SK-N-SH treated with all-trans-retinoic acid at 6 μM for 48 hours (cell line): Measurements from ENCODE around the gene ZNF581.

Experiments
- ATAC-seq: fragments of 200-7000 bp; cut with Tn5 transposase; 3 replicates; pipeline ENCODE4 v1.9.1; 2020; ENCODE audit warnings: mild to moderate bottlenecking, moderate library complexity
- BACH2 ChIP-seq: fragments of 250-450 bp; sonication (Bioruptor Pico); IDR thresholded peaks from 2 replicates; pipeline ENCODE4 v1.9.0; 2021; ENCODE audit warnings: mild to moderate bottlenecking, borderline replicate concordance
- ESRRG ChIP-seq: fragments of 250-450 bp; sonication (Bioruptor Pico); IDR thresholded peaks from 2 replicates; pipeline ENCODE4 v1.6.1; 2021; ENCODE audit warnings: mild to moderate bottlenecking
- GLIS3 ChIP-seq: fragments of 250-450 bp; sonication (Bioruptor Pico); IDR thresholded peaks from 2 replicates; pipeline ENCODE4 v1.5.0; 2020; ENCODE audit warnings: mild to moderate bottlenecking, moderate library complexity
- ISL1 ChIP-seq: fragments of 250-450 bp; sonication (Bioruptor Pico); IDR thresholded peaks from 2 replicates; pipeline ENCODE4 v2.1.2; 2022; ENCODE audit warnings: mild to moderate bottlenecking, moderate library complexity
- OSR1 ChIP-seq: fragments of 250-450 bp; sonication (Bioruptor Pico); IDR thresholded peaks from 2 replicates; pipeline ENCODE4 v1.8.0; 2022; ENCODE audit warnings: moderate library complexity, mild to moderate bottlenecking, inconsistent platforms
- PPARA ChIP-seq: fragments of 250-450 bp; sonication (Bioruptor Pico); IDR thresholded peaks from 2 replicates; pipeline ENCODE4 v1.5.0; 2020; ENCODE audit warnings: mild to moderate bottlenecking, borderline replicate concordance
- TCF4 ChIP-seq: fragments of 250-450 bp; sonication (Bioruptor Pico); IDR thresholded peaks from 2 replicates; pipeline ENCODE4 v1.8.0; 2021; ENCODE audit warnings: mild to moderate bottlenecking, moderate library complexity, borderline replicate concordance
- TOX ChIP-seq: fragments of 250-450 bp; sonication (Bioruptor Pico); IDR thresholded peaks from 2 replicates; pipeline ENCODE4 v1.8.0; 2021; ENCODE audit warnings: mild to moderate bottlenecking, moderate library complexity, borderline replicate concordance
- ZC3H10 ChIP-seq: fragments of 250-450 bp; sonication (Bioruptor Pico); IDR thresholded peaks from 2 replicates; pipeline ENCODE4 v1.5.1; 2021; ENCODE audit warnings: mild to moderate bottlenecking, moderate library complexity
- ZFP3 ChIP-seq: fragments of 250-450 bp; sonication (Bioruptor Pico); IDR thresholded peaks from 2 replicates; pipeline ENCODE4 v1.5.0; 2020; ENCODE audit warnings: mild to moderate bottlenecking, moderate library complexity
- ZNF565 ChIP-seq: fragments of 450-650 bp; formaldehyde crosslinking; conservative IDR thresholded peaks from 2 replicates; pipeline ENCODE4 v1.5.0; 2020; ENCODE audit warnings: low read depth, mild to moderate bottlenecking, moderate library complexity
- ZNF70 ChIP-seq: fragments of 450-650 bp; formaldehyde crosslinking; IDR thresholded peaks from 2 replicates; pipeline ENCODE4 v1.5.0; 2020; ENCODE audit warnings: mild to moderate bottlenecking, moderate library complexity
- ZNF8 ChIP-seq: fragments of 450-650 bp; formaldehyde crosslinking; IDR thresholded peaks from 2 replicates; pipeline ENCODE4 v1.5.0; 2020; ENCODE audit warnings: mild to moderate bottlenecking, moderate library complexity
- TF ChIP-seq, protein P1 (sequence below): fragments of 250-450 bp; sonication (Bioruptor Pico); IDR thresholded peaks from 2 replicates; pipeline ENCODE4 v1.5.0; 2020; ENCODE audit warnings: mild to moderate bottlenecking, moderate library complexity
- TF ChIP-seq, protein P2 (sequence below): fragments of 250-450 bp; sonication (Bioruptor Pico); IDR thresholded peaks from 2 replicates; pipeline ENCODE4 v1.5.1; 2020; ENCODE audit warnings: low read depth, mild to moderate bottlenecking, moderate library complexity
- TF ChIP-seq, protein P3 (sequence below): fragments of 250-450 bp; sonication (Bioruptor Pico); IDR thresholded peaks from 2 replicates; pipeline ENCODE4 v1.8.0; 2020; ENCODE audit warnings: mild to moderate bottlenecking, moderate library complexity, borderline replicate concordance
- TF ChIP-seq, protein P4 (sequence below): fragments of 250-450 bp; sonication (Bioruptor Pico); IDR thresholded peaks from 2 replicates; pipeline ENCODE4 v1.8.0; 2021; ENCODE audit warnings: low read depth, mild to moderate bottlenecking, moderate library complexity, borderline replicate concordance
- TF ChIP-seq, protein P5 (sequence below): fragments of 250-450 bp; sonication (Bioruptor Pico); IDR thresholded peaks from 2 replicates; pipeline ENCODE4 v1.5.1; 2021; ENCODE audit warnings: mild to moderate bottlenecking, moderate library complexity

ZNF581 gene

DNA sequence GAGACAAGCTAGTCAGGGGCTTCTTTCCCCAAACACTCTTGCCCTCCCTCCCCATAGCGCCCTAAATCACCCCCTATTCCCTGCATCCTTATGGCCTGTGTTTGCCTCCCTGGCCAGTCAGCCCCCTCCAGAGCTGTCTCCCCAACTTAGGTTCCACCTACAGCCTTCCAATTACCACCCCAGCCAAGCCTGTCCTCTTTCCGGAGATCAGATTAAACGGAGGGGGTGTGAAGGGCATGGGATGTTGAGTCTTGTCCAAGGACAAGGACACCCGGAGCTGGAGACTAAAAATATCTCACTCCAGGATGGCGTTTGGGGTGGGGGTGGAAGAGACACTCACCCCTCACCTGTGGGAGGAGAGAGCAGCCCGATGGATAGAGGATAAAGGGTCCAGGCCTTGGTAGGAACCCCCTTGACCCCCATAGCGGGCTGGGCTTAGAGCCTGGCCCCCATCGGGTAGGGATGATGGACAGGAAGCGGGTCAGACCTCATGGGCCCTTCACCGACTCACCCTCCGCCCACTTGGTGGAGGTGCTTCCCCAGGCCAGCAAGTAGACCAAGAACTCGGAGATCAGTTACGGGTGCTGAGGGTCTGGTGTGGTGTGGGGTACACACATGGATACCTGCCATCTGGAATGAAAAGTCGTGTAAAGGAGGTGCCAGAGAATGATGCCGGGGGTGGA, 32.0 kb upstream of the ZNF581 start (continued):
- TF ChIP-seq, protein P1, sequence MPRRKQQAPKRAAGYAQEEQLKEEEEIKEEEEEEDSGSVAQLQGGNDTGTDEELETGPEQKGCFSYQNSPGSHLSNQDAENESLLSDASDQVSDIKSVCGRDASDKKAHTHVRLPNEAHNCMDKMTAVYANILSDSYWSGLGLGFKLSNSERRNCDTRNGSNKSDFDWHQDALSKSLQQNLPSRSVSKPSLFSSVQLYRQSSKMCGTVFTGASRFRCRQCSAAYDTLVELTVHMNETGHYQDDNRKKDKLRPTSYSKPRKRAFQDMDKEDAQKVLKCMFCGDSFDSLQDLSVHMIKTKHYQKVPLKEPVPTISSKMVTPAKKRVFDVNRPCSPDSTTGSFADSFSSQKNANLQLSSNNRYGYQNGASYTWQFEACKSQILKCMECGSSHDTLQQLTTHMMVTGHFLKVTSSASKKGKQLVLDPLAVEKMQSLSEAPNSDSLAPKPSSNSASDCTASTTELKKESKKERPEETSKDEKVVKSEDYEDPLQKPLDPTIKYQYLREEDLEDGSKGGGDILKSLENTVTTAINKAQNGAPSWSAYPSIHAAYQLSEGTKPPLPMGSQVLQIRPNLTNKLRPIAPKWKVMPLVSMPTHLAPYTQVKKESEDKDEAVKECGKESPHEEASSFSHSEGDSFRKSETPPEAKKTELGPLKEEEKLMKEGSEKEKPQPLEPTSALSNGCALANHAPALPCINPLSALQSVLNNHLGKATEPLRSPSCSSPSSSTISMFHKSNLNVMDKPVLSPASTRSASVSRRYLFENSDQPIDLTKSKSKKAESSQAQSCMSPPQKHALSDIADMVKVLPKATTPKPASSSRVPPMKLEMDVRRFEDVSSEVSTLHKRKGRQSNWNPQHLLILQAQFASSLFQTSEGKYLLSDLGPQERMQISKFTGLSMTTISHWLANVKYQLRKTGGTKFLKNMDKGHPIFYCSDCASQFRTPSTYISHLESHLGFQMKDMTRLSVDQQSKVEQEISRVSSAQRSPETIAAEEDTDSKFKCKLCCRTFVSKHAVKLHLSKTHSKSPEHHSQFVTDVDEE (CRISPR knock-in tag): no peak
- TF ChIP-seq ZNF565 (CRISPR knock-in tag) (no peak), ZC3H10 (no peak), ZNF70 (no peak), TOX (CRISPR knock-in tag) (no peak), GLIS3 (CRISPR knock-in tag) (no peak), OSR1 (CRISPR knock-in tag) (no peak), BACH2 (CRISPR knock-in tag) (no peak)
- TF ChIP-seq, protein P2, sequence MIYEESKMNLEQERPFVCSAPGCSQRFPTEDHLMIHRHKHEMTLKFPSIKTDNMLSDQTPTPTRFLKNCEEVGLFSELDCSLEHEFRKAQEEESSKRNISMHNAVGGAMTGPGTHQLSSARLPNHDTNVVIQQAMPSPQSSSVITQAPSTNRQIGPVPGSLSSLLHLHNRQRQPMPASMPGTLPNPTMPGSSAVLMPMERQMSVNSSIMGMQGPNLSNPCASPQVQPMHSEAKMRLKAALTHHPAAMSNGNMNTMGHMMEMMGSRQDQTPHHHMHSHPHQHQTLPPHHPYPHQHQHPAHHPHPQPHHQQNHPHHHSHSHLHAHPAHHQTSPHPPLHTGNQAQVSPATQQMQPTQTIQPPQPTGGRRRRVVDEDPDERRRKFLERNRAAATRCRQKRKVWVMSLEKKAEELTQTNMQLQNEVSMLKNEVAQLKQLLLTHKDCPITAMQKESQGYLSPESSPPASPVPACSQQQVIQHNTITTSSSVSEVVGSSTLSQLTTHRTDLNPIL (CRISPR knock-in tag): no peak

DNA sequence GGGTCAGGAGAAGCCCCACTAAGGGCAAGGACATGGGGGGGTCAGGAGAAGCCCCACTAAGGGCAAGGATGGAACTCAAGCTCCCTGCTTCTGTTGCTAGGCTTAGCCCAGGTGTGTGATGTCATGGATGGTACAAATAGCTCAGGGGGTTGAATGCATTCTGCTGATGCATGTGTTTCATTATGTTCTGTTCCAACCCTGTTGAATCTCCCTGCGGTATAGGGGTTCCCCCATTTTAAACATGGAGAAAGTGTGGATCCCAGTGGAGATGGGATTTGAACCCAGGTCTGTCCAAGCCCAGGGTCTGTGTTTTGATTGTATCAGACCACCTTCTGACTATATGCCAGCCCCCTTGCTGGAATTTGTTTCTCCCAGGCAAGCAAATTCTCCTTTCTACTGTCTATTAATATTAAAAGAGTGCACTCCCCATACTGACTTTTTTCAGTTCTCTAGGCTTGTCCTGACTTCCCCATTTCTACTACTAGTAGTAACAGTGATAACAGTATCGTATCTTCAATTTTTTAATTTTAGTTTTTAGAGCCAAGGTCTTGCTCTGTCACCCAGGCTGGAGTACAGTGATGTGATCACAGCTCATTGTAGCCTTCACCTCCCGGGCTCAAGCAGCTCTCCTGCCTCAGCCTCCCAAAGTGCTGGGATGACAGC, 31.3 kb upstream of the ZNF581 start:
- ATAC-seq: no peak
- TF ChIP-seq OSR1 (CRISPR knock-in tag) (no peak), ESRRG (CRISPR knock-in tag) (no peak), ZNF8 (CRISPR knock-in tag) (no peak)
- TF ChIP-seq, protein P3, sequence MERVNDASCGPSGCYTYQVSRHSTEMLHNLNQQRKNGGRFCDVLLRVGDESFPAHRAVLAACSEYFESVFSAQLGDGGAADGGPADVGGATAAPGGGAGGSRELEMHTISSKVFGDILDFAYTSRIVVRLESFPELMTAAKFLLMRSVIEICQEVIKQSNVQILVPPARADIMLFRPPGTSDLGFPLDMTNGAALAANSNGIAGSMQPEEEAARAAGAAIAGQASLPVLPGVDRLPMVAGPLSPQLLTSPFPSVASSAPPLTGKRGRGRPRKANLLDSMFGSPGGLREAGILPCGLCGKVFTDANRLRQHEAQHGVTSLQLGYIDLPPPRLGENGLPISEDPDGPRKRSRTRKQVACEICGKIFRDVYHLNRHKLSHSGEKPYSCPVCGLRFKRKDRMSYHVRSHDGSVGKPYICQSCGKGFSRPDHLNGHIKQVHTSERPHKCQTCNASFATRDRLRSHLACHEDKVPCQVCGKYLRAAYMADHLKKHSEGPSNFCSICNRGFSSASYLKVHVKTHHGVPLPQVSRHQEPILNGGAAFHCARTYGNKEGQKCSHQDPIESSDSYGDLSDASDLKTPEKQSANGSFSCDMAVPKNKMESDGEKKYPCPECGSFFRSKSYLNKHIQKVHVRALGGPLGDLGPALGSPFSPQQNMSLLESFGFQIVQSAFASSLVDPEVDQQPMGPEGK: no peak
- TF ChIP-seq, protein P1 (CRISPR knock-in tag): no peak

DNA sequence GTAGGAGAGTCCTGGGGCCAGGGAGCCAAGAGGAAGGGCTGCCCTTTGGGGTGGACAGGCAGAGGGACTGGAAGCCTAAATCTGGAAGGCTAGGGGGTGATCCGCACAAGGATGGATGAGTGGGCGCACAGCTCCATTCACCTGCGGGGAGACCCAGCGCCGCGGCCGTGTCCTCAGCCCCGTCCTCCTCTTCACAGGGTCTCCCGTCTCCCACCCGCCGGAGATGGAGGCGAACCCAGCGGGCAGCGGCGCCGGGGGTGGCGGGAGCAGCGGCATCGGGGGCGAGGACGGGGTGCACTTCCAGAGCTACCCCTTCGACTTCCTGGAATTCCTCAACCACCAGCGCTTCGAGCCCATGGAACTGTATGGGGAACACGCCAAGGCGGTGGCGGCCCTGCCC, 30.1 kb upstream of the ZNF581 start:
- no peak for ATAC-seq
- no peak for TF ChIP-seq ZC3H10
- no peak for TF ChIP-seq ISL1 (CRISPR knock-in tag)
- no peak for TF ChIP-seq ZNF565 (CRISPR knock-in tag)
- TF ChIP-seq, protein P4, sequence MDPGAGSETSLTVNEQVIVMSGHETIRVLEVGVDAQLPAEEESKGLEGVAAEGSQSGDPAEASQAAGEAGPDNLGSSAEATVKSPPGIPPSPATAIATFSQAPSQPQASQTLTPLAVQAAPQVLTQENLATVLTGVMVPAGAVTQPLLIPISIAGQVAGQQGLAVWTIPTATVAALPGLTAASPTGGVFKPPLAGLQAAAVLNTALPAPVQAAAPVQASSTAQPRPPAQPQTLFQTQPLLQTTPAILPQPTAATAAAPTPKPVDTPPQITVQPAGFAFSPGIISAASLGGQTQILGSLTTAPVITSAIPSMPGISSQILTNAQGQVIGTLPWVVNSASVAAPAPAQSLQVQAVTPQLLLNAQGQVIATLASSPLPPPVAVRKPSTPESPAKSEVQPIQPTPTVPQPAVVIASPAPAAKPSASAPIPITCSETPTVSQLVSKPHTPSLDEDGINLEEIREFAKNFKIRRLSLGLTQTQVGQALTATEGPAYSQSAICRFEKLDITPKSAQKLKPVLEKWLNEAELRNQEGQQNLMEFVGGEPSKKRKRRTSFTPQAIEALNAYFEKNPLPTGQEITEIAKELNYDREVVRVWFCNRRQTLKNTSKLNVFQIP (CRISPR knock-in tag): no peak
- TF ChIP-seq, protein P1 (CRISPR knock-in tag): no peak
- TF ChIP-seq TOX (CRISPR knock-in tag): no peak
- no peak for TF ChIP-seq ZFP3 (CRISPR knock-in tag)
- TF ChIP-seq, protein P3: no peak
- TF ChIP-seq TCF4 (CRISPR knock-in tag): no peak
- no peak for TF ChIP-seq PPARA (CRISPR knock-in tag)
- TF ChIP-seq GLIS3 (CRISPR knock-in tag): no peak
- TF ChIP-seq, protein P5, sequence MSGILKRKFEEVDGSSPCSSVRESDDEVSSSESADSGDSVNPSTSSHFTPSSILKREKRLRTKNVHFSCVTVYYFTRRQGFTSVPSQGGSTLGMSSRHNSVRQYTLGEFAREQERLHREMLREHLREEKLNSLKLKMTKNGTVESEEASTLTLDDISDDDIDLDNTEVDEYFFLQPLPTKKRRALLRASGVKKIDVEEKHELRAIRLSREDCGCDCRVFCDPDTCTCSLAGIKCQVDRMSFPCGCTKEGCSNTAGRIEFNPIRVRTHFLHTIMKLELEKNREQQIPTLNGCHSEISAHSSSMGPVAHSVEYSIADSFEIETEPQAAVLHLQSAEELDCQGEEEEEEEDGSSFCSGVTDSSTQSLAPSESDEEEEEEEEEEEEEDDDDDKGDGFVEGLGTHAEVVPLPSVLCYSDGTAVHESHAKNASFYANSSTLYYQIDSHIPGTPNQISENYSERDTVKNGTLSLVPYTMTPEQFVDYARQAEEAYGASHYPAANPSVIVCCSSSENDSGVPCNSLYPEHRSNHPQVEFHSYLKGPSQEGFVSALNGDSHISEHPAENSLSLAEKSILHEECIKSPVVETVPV: no peak
